GM10847 (cell line): Measurements from ENCODE around the gene FNDC1.

ENCODE experiments used
- POLR2A ChIP-seq: IDR thresholded peaks from 2 replicates; pipeline ENCODE4 v1.6.1; 2011; ENCODE audit not compliant: insufficient read length; ENCODE audit errors: extremely low read depth

Gene FNDC1

DNA sequence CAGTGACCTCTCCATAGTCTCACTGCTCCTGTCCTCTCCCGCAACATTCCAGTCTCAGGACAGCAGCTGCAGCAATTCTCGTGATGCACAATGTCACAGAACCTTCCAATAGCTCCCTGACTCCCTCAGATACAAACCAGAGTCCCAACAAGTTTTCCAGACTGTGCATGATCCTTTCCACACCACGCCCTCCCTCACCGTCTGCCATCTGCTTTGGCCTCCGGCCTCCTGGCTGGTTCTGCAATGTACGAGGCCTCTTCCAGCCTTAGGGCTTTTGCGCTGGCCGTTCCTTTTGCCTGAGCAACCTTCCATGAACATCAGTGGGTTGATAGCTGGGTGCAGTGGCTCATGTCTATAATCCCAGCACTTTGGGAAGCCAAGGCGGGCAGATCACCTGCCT is 9.6 kb downstream of the FNDC1 start:
- no peak for TF ChIP-seq POLR2A

DNA sequence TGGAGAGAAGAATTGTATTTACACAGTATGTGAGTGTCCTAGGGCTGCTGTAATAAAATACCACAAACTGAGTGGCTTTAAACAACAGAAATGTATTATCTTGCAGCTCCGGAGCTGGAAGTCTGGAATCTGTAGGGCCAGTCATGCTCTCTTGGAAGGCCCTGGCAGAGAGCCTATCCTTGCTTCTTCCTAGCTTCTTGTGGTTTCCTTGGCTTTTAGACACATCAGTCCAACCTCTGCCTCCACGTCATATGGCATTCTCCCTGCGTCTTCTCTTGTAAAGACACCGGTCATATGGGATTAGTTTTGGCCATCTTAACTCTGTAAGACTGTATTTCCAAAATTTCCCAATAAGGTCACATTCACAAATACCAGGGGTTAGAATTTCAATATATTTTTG is 10.8 kb downstream of the FNDC1 start:
- no peak for TF ChIP-seq POLR2A

DNA sequence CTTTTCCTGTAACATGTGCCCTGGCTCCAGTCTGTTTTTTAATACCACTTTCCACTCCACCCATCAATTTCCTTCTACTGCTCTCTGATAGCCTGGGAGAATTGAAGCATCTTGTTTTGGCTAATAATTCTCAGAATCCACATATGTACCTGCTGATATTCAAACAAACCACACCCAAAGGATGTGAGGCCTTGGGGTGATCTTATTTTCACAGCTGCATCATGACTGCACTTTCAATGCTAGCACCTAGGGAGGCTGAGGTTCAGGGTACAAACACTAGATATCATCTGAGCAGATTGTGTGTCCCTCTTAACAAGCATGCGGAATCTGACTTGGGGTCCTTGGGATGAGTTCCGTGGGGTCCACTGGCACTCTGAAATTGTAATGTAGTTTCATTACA is 12.7 kb downstream of the FNDC1 start:
- no peak for TF ChIP-seq POLR2A

DNA sequence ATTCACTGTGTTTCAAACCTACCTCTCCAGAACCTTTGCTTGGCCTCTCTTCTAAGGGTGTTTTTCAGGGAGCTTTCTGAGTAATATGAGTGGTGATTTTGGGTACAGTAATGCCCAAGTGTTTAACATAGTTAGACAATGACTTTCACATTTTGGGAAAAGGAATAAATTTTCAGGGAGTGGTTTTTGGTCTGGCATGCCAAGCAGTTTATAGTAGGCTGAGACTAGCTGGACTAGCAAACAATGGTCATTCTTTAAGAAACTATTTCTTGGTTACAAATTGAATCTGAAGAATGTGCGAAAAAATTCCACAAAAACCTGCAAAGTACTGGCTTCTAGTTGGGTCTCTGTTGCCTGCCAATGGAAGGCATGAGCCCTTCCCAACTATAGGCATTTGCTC is 15.4 kb downstream of the FNDC1 start:
- TF ChIP-seq POLR2A, result no peak

DNA sequence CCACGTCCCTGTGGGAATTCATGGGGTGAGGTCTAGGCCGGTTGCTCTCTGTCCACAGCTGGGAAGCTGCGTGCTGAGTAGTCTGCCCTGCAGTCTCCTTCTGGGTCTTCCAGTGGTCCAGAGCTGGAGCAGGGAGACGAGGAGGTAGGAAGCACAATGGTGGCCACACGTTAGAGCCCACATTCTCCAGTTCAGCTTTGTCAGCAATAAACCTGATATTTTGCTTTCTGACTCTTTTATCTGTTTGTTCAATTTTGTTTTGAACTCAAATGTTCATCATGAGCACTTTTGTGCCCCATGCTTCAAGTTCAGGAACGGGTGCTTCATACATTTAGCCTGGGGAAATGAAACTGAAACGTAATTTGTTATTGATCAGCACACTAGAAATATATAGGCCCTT is 21.3 kb downstream of the FNDC1 start:
- TF ChIP-seq POLR2A, result no peak

DNA sequence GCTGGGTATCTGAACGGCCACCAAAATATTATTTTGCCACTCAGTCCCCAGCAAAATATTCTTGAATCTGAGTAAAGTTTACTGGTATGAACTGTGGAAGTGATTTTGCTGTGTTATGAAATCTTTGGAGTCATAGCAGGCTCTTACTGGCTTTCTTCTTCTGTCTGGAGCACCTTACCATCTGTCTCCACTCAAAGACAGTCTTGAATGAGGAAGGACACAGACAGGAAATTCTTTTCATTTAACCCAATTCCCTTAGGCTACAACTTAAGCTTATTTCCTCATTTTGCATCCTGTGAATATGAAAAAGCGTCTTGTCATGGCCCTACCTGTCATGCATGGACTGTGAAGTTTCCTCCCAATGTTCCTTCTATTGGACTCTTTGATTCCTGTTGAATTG is 24.7 kb downstream of the FNDC1 start:
- TF ChIP-seq POLR2A, result no peak

DNA sequence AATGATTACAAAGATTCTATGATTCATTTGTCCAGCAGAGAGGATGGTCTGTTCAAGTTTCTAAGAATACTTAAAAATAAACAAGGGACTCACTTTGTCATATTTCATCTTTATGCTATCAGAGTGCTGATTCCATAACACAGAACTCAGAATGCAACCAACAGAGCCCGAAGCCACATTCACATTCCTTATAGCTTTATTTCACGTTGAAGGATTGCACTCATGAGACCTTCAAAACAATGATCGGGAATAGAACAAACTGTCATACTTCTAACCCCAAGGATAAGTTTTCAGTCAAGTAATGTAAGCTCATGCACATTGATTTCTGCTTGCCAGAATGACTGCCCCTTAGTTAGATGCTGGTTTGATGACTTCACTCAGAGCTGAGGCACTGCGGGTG is 25.2 kb downstream of the FNDC1 start:
- TF ChIP-seq POLR2A, result no peak

DNA sequence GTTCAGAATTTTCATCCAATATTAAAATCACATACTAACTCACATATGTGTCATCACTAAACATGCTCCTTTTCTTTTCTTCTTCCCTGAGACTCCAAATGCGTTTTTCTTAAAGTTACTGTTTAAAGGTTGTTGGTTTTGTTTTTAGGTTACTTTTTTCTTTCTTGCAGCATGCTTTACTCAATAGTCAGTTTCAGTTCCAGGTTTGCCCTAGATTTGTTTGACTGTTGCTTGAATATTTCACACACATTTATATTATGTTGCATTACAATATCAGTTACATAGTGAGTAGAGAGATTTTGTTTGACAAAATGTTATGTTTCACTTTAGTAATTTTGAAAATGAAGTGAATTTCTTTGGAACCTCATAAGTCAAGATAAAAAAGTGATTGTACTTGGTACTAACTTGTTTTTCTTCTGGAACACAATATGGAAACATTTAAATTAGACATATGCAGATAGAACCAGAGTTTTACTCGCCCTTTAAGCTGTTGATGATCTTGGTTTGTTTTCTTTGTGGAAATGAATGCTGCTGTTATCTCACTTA is 27.3 kb downstream of the FNDC1 start:
- TF ChIP-seq POLR2A, result no peak

DNA sequence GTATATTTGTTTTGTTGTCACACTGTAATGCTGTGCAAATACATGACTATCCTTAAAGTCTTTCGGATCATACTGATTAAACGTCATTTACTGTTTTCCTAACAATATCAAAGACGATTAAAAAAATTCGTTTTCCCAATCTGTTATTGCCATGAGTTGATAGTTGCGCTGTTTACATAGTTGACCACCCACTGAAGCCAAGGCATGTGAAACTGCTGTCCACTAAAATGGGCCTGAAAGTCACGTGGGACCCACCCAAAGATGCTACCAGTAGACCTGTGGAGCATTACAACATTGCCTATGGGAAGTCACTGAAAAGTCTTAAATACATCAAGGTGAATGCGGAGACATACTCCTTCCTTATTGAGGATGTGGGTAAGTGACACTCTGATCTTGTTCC is 28.1 kb downstream of the FNDC1 start:
- TF ChIP-seq POLR2A, result no peak

DNA sequence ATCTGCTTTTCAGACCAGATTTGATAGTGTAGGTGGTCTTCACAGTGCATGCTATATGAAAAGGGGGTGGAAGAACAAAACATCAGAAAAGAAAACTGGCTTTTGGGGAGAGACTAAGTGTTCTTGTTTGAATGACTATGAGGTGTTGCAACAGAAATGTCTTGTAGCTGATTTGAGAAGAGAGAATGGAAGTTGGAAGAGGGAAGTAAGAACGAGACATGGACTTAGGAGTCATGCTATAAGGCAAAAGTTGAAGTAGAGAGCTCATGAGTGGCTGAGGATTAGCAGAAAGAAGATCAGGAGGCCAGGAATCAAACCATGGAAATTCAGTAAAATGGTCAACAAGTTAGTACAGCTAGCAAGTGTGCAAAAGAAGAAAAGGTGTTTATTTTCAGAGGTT is 32.1 kb downstream of the FNDC1 start:
- TF ChIP-seq POLR2A, result no peak

DNA sequence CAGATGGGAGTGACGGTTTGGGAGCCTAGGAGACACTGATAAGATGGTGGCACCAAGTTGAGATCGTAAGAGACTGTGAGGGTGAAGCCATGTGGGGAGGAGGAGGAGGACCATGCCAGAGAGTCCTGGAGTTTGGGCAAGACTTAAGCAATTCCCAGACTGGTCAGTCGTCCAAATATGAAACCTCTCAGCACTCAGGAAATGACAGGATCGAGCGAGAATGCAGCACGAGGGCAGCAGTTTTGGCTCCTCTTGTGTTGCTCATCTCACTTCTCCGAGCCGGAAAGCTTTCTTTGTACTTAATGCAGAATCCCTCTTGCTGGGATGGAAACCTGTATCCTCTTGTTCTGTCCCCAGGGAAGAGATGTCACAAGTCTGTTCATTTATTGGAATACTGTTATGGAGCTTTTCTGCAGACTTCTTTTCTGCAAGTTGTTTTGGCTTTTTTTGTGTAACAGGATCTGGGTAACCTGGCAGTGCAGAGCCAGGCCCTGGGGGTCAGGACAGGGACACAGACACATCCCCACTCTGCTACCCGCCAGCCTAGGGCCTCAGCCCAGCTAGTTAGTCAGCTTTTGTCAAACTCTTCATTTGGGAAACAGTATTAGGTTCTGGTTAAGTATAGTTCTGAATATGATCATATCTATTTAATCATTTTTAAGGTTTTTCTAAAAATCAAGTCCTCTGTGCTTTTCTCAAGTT is 34.3 kb downstream of the FNDC1 start:
- TF ChIP-seq POLR2A, result no peak

DNA sequence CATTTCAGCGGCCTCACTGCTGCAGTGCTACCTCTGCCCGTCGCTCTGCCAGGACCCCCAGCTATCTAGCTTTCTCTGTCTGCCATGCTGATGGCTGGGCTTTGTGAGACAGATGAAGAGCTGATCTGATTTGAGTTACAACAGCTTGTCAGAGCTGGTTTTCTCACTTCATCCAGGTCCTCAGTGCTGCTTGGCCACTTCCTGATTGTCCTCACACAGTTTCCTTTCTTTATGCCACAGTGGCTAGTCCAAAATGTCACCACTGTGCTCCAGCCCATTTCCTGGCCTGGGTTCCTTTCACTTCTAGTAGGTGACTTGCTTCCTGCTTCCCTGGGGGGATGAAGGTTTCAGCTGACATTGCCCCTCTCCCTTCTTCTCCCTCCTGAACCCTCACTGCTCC is 35.4 kb downstream of the FNDC1 start:
- no peak for TF ChIP-seq POLR2A

DNA sequence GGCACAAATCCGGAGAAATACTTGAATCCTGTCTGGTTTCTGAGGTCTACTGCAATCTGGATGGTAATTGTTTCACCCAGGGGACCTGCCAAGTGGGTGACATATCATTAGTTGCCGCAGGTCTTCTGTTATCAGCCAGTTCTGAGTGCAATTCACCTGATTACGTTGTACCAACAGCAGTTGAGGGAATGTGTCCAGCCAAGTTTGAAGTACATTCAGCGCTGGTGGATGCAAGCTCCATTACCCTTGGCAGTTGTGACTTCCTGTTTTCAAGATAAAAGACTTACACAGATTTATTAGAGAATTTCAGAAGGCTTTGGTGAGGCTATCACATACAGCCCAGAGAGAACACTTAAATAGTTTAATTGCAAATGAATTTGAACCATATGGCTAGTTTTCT is 42.8 kb downstream of the FNDC1 start:
- no peak for TF ChIP-seq POLR2A

DNA sequence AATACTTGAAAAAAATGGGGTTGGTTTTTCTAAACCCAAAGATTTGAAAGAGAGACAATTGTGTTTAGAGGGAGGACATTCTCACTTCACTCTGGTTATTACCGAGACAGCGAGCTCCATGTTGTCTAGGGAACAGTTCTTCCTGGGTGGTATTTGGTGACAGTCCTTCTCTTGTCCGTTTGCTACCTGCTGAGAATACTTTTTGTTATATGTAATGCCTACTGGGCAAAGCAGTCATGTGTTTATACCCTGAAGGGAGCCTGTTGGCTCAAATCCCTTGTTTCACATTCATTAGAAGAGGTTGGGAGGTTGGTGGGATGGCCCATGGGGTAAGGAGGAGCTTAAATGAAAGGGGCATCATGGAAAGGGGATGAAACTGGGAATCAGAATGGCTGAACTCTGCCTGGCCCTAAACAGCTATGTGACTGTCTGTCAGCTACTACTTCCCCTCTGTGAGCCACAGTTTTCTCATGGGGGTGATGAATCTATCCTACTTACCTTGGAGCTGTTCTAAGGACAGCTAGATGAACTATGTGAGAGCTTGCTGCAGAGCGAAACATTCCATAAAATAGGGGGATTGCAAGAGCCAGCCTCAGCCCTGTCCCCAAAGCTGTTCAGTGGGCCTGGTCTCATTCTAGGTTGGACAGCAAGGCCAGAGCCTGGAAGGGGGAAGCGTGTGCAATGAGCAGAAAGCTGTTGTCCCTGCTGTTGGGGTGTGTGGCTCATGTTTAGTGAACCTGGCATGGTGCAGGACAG is 43.5 kb downstream of the FNDC1 start:
- TF ChIP-seq POLR2A, result no peak

DNA sequence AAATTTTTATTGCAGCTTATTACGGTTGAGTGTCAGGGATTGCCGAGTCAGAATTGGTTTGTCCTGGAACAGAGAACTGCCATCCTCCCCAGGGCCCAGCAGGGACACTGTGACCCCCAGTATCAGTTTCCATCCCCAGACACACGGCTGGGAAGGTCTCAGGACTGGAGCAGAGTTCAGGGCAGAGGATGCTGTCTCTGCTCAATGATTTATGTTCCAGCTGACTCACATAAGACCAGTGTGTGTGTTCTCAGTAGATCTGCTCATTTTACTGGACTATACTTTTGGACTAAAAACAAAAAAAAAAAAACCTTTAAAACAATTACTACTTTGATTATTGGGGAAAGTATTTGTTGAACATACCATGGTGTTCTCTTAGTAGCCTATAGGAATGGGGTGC is 44.2 kb downstream of the FNDC1 start:
- TF ChIP-seq POLR2A, result no peak

DNA sequence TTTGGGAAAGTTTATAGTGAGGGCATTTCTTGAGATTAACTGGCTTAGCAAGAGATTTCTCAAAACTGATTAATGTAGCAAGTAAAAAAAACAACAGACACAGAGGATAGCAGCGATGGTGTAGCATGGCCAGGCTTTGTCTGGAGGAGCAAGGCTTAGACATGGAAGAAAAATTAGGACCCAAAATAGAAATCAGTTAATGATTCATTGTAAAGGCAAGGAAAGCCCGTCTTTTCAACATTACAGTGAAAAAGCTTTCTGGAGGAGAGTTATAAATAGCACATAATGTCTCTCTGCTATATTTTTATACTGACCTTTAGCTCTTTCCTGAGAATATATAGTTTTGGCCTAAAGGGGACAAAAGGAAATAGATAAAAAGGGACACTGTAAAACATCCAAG is 45.1 kb downstream of the FNDC1 start:
- TF ChIP-seq POLR2A, result no peak
